NOMO-1 treated with dmso at 0.1 percent for 144 hours (cell line): ENCODE measurements around the gene SIGLEC5.
A peak's percentile ranks its signal among the peaks of the same experiment; 100 is the strongest.

Source experiments
- DNase-seq: peaks from one replicate; lab custom pipeline; 2025; ENCODE audit not compliant: unreplicated experiment; lab: John Stamatoyannopoulos, UW

Gene SIGLEC5

DNA sequence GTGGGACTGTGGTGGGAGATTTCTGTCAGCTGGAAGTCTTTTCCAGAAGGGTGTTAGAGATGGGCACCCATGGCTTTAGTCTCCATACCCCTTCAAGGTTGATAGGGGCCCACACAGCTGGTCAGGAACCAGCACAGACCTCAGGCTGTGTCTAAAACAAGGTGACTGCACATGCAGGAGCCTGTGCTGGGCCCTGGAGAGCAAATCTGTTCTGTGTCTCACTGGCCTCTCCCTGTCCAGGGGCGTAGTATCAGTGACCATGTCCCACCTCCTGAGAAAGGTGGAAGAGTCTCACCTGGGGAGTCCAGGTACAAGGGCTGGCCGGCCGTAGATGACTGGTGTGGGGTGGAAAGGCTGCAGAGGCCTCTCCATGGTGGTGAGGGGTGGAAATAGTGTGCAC, 39.8 kb downstream of the SIGLEC5 start:
- no peak for DNase-seq

DNA sequence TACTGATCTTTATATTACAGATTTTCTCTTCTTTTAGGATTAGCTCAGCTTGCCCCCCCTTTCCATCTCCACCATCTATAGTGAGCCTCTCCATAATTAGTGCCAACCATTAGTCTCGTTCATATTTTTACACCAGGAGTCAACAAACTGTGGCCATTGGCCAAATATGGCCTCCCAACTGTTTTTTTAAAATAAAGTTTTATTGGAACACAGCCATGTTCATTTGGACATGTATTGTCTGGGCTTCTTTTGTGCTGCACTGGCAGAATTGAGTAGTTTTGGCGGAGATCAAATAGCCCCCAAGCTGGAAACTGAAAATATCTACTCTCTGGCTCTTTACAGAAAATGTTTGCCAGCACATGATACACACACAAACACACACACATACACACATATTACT, 40.7 kb downstream of the SIGLEC5 start:
- no peak for DNase-seq

DNA sequence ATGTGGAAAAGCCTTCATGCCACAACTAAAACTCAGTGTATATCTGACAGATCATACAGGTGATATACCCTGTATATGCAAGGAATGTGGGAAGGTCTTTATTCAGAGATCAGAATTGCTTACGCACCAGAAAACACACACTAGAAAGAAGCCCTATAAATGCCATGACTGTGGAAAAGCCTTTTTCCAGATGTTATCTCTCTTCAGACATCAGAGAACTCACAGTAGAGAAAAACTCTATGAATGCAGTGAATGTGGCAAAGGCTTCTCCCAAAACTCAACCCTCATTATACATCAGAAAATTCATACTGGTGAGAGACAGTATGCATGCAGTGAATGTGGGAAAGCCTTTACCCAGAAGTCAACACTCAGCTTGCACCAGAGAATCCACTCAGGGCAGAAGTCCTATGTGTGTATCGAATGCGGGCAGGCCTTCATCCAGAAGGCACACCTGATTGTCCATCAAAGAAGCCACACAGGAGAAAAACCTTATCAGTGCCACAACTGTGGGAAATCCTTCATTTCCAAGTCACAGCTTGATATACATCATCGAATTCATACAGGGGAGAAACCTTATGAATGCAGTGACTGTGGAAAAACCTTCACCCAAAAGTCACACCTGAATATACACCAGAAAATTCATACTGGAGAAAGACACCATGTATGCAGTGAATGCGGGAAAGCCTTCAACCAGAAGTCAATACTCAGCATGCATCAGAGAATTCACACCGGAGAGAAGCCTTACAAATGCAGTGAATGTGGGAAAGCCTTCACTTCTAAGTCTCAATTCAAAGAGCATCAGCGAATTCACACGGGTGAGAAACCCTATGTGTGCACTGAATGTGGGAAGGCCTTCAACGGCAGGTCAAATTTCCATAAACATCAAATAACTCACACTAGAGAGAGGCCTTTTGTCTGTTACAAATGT, 42.7 kb downstream of the SIGLEC5 start:
- no peak for DNase-seq

DNA sequence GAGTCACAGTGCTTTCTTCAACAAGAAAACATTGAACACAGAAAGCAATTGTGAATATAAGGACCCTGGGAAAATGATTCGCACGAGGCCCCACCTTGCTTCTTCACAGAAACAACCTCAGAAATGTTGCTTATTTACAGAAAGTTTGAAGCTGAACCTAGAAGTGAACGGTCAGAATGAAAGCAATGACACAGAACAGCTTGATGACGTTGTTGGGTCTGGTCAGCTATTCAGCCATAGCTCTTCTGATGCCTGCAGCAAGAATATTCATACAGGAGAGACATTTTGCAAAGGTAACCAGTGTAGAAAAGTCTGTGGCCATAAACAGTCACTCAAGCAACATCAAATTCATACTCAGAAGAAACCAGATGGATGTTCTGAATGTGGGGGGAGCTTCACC, 43.4 kb downstream of the SIGLEC5 start:
- DNase-seq, result no peak

DNA sequence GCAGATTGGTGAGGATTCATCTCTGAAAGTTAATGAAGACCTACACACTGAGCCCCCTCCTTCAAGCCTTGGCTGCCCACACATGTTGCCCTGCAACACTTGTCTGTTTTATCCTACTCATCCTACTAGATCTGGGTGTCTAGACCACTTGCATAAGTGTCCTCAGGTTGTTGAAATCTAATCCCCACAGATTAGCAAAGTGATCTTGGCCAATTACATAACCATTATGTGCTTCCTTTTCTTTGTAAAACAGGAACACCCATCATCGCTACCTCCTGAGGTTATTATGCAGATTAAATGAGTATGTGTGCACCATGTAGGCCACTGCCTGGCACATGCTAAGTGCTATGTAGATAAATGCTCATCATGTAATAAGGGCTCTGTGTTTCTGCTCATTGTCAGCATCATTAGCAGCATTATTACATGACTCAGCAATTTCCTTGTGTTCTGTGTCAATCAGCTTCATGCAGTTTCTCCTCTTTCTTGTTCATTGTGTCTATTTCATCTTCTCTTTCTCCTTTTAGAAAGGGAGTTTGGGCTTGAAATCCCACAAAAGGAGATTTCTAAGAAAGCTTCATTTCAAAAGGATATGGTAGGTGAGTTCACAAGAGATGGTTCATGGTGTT, 44.0 kb downstream of the SIGLEC5 start:
- DNase-seq, result peak; percentile 50

DNA sequence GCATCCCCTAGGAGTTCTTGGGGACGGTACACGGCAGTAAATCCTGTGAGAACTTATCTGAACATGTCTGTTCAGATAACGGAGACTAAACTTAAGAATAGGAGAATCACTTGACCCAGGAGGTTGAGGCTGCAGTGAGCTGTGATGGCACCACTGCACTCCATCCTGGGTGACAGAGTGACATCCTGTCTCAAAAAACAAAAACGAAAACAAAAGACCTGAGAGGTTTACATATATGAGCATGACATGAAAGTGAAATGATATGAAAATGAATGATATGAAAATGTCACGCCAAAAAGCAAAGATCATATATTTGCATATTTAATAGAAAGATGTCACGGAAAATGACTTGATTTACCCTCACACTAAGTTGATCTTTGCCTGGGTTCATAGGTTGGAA, 53.4 kb downstream of the SIGLEC5 start:
- DNase-seq, result no peak

DNA sequence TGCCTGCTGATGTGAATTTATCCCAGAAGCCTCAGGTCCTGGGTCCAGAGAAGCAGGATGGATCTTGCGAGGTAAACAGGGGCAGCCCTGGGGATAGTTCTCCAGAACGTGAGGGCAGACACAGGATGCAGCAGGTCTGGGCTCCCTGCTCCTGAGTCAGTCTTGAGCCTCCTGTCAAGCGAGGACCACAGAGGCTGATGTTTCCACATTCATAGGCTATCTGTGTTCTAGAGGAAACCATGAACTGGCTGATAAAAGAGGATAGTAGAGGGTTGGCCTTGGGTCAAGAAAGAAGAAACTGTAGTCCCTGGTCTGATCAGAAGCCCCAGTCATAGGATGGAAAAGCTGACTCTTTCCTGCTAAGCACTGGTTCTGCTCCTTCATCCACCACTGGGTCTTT, 56.9 kb downstream of the SIGLEC5 start:
- DNase-seq, result no peak

DNA sequence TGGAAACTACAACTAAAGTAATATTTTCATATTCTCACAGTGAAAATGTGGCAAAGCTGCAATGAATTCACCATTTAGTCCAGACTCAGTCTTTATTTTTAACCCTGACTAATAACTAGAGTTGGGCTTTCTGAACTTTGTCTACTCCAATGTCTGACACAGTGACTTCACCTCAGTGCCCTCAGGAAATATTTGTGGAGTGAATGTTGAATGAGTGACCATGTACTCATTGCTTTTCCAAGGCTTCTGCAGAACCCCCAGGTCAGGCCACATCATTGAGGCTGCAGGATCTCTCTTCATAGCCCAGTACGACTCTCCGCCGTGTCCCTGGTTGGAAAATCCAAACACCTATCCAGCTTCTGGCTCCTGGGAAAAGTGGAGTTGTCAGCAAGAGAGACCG, 57.3 kb downstream of the SIGLEC5 start:
- no peak for DNase-seq

DNA sequence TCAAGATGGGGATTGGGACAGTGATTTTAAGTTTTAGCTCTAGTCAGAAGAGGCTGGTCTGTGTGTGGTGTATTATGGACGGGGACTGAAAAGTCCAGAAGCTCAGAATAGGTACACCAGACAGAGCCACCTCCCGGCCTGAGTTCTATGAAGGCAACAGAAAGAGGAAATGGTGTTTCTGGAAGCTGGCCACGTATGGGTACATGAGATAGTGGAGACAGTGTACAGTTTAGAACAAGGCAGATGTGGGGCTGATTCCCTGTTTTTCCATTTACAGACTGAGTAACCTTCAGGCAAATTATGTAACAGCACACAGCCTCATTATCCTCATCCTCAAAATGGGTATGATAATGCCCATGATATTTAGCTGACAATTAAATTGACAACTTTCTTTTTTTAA, 57.8 kb downstream of the SIGLEC5 start:
- no peak for DNase-seq

DNA sequence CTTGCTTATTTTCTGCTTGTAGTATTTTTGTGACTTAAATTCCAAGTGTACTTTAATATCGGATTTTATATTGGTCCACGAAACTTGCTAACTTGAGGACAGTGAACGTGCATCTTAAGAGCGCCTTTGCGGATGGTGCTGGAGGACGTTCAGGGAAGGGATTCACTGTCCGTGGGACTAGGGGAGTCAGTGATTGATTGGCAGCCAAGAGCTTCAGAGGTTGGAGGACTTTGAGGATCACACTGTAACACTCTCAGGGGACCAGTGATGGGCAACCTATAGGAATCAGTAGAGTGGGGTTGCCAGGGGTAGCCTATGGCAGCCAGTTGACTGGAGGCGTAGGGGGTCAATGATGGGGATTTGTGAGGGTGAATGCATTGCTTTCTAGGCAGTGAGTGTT, 58.6 kb downstream of the SIGLEC5 start:
- DNase-seq, result no peak

DNA sequence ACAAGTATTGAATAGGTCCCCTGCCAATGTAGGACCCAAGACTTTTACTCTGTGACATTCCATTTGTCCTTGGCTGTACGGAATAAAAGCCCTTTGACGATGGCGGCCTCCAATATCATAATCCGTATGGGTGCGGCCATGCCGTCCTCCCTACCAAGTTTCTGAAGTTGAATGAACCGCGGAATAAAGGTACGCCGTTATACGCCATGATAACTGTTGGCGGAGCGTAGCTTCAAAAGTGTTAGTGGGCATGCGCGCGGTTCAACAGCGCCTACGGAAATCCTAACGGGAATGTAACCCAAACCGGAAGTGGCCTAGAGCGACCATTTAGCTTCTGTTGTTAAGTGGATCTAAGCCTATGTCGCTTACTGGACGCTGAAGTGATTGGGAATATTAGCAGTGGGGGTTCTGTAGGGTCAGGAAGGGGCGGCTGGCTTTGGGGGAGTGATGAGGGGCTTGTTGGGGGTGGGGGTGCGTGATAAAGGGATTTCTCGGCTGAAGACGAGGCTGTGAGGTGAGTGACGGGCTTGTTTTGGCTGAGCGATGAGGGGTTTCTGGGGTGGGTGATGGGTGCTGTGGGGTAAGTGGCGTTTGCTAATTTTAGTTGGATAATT, 59.1 kb downstream of the SIGLEC5 start, which contains the start of gene ZNF175:
ZNF175 (plus strand) TSS at position 322 of the 614 bp plus-strand sequence. CDS start 2,047 bp downstream, outside the sequence.
- peak; percentile 87 for DNase-seq

DNA sequence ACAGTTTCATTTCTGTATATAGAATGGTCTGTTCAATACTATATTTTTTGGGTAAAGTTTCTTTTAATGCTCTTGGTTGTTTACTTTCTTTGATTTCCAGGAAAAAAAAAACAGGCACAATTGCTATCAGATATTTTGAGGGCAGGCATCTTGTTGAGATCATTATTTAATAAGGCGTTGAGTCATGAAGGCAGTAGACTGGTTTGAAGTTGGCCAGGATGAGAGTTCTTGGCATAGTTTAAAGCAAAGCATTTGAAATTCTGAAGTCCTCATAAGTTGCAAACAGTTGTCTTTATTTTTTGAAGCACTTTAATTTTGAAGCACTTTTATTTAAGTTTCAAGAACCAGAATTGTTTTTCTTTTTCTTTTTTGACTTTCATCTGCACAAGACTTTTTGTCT, 61.7 kb downstream of the SIGLEC5 start:
- DNase-seq, result no peak

DNA sequence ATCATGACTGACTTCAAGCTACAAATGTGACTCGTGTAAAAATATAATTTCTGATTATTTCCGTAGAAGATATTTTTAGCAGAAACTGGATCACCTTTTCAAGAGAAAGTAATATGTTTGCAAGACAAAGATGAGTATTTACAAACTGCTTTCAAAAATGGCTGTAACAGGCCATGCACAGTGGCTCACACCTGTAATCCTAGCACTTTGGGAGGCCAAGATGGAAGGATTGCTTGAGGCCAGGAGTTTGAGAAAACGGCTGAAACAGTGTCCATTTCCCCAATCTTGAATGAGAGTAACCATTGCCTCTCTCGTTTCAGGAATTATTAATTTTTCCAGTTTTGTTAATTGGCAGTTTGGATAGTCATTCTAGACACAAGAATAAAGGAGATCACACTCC, 62.6 kb downstream of the SIGLEC5 start:
- DNase-seq, result no peak

DNA sequence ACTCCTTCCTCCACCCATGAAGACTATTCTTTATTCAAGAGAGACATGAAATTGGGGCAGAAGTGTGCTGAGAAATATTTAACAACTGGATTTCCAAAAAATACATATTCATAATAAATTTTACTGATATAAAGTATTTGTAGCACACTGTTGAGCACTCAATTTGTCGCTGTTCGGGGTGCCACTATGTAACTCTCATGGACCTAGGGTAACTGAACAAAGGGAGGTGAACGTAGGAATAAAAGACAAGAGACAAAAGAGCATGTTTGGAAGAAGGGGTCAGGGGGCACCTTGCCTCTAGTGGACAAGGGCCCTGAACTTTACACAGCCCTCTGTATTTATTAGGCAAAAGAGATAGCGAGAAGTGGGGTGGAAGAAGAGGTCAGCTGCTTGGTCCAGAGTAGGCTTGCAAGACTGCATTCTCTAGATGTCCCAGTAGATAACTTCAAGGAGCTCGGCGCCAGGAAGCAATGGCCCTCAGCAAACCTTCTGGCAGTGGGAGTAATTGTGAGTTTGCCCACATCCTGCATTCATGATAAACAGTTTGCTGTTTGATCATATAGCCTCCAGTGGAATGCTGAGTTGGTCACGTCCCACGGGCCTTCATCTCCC, 63.6 kb downstream of the SIGLEC5 start:
- no peak for DNase-seq

DNA sequence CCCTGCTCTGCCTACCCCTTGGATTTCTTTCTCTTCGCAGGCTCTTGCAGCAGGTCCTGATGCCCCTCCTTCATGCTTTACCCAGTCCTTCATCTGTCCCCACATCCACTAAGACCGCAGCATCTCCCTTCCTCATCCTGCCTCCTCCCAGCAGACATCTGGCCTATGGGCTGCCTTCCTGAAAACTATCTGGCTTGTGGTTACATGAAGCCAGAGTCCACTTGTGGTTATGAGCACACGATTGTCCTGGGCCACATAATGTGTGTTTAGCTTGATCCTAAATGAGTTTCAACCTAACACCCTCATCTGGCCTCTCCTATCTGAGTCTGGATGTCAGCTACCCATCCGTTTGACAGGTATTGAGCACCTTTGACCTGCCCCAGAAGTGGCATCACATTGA, 64.6 kb downstream of the SIGLEC5 start:
- DNase-seq, result peak; percentile 72

DNA sequence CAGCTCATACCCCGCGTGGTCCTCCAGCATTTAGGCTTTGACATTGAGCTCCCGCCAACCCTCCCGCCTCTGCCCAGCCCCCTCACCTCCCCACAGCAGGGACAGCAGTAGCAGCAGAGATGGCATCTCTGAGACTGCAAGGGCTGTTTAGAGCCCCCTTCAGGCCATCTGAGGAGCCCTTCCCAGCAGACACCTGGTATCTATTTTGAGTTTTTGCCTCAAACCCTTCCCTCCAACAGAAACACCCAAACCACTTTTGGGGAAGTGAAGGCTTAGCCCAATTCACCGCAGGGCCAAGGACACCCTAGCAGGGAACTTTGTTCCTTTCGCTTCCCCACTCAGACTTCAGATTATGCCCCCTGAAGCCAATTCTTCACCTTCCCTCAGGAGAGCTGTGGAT, 65.4 kb downstream of the SIGLEC5 start:
- peak; percentile 86 for DNase-seq
